PC-3 (cell line): ENCODE data around the gene EBPL. TPM values are rescaled to one million over a fixed set of nuclear protein-coding genes. Genes with fewer than 3 reads are reported as not detected.
A peak's percentile ranks its signal among the peaks of the same experiment; 100 is the strongest.

Experiments
- ATAC-seq: fragments of 200-7000 bp; cut with Tn5 transposase; 2 replicates; pipeline ENCODE4 v1.9.1; 2020; ENCODE audit warnings: mild to moderate bottlenecking, moderate library complexity
- BruUV-seq: library from RNA; stranded (reverse); fragments of 400-500 nt; replicated peaks from 2 replicates; lab custom pipeline; 2021; lab: Mats Ljungman, UMichigan
- CTCF ChIA-PET: fragments of 300-600 bp; sonication (Branson Sonifier 250); formaldehyde crosslinking; loops from one replicate; lab custom pipeline; 2022; ENCODE audit warnings: antibody characterized with exemption; lab: Charles Lee
- POLR2A ChIA-PET: fragments of 300-600 bp; sonication (Branson Sonifier 250); formaldehyde crosslinking; loops from one replicate; lab custom pipeline; 2022; ENCODE audit warnings: antibody characterized with exemption; ENCODE audit not compliant: unreplicated experiment; lab: Charles Lee
- DNase-seq: peaks from one replicate; pipeline ENCODE4 v3.0.0-alpha.2; 2015
- H2AFZ ChIP-seq: fragments of 300-600 bp; sonication (generic); 2 replicates; pipeline ENCODE4 v1.6.0; 2016; ENCODE audit warnings: antibody characterized with exemption, low read length
- H3F3A ChIP-seq: fragments of 300-600 bp; sonication (generic); one replicate; pipeline ENCODE4 v1.6.0; 2017; ENCODE audit warnings: antibody characterized with exemption, low read length, control low read depth, mild to moderate bottlenecking; ENCODE audit not compliant: unreplicated experiment
- H3K27ac ChIP-seq: fragments of 300-600 bp; sonication (generic); 2 replicates; pipeline ENCODE4 v1.5.1; 2016; ENCODE audit warnings: mild to moderate bottlenecking, low read length
- H3K27me3 ChIP-seq: fragments of 300-600 bp; sonication (generic); 2 replicates; pipeline ENCODE4 v1.6.1; 2016; ENCODE audit warnings: low read length, mixed read lengths
- H3K36me3 ChIP-seq: fragments of 300-600 bp; sonication (generic); 2 replicates; pipeline ENCODE4 v1.6.1; 2016; ENCODE audit warnings: low read depth, mixed run types, low read length, mixed read lengths
- H3K4me1 ChIP-seq: fragments of 300-600 bp; sonication (generic); 2 replicates; pipeline ENCODE4 v1.5.1; 2016; ENCODE audit warnings: low read length; ENCODE audit not compliant: insufficient read depth
- H3K4me2 ChIP-seq: fragments of 300-600 bp; sonication (generic); 2 replicates; pipeline ENCODE4 v1.6.0; 2016; ENCODE audit warnings: low read length
- H3K4me3 ChIP-seq: fragments of 300-600 bp; sonication (generic); 2 replicates; pipeline ENCODE4 v1.5.1; 2016; ENCODE audit warnings: mild to moderate bottlenecking, low read length, mixed read lengths
- H3K79me2 ChIP-seq: fragments of 300-600 bp; sonication (generic); 2 replicates; pipeline ENCODE4 v1.6.1; 2017; ENCODE audit warnings: low read length, mixed read lengths
- H3K9ac ChIP-seq: fragments of 300-600 bp; sonication (generic); 2 replicates; pipeline ENCODE4 v1.6.0; 2016; ENCODE audit warnings: mild to moderate bottlenecking, low read length
- H3K9me2 ChIP-seq: fragments of 300-600 bp; sonication (generic); replicated peaks from 2 replicates; pipeline ENCODE4 v1.6.1; 2016; ENCODE audit warnings: mixed run types, low read length, mixed read lengths
- H3K9me3 ChIP-seq: fragments of 300-600 bp; sonication (generic); 2 replicates; pipeline ENCODE4 v1.6.1; 2016; ENCODE audit warnings: low read length, mixed read lengths
- H4K20me1 ChIP-seq: fragments of 300-600 bp; sonication (generic); 2 replicates; pipeline ENCODE4 v1.6.1; 2016; ENCODE audit warnings: low read length, mixed read lengths
- EZH2 ChIP-seq: fragments of 300-600 bp; sonication (generic); IDR thresholded peaks from one replicate; pipeline ENCODE4 v1.6.1; 2017; ENCODE audit warnings: antibody characterized with exemption, mild to moderate bottlenecking, low read length; ENCODE audit not compliant: unreplicated experiment
- EZH2phosphoT487 ChIP-seq: fragments of 300-600 bp; sonication (generic); IDR thresholded peaks from 2 replicates; pipeline ENCODE4 v1.6.1; 2018; ENCODE audit warnings: mild to moderate bottlenecking, antibody characterized with exemption, low read length, borderline replicate concordance
- intact Hi-C: fragments of 100-400 bp; cut with micrococcal nuclease; formaldehyde crosslinking; loops from 2 replicates; pipeline ENCODE4 v1.9.0; 2023
- total RNA-seq: library from RNA; depleted of rRNA; stranded (reverse); fragments of >200 nt; gene quantifications from 2 replicates; pipeline ENCODE4 v1.2.3, GENCODE V29; 2014
- TF ChIP-seq, protein P1 (sequence below): fragments of 300-600 bp; sonication (generic); conservative IDR thresholded peaks from 2 replicates; pipeline ENCODE4 v1.5.1; 2017; ENCODE audit warnings: antibody characterized with exemption, low read depth, mild to moderate bottlenecking, low read length

Gene EBPL
- total RNA-seq, 1 experiment from 2014 or later: 108 TPM

DNA sequence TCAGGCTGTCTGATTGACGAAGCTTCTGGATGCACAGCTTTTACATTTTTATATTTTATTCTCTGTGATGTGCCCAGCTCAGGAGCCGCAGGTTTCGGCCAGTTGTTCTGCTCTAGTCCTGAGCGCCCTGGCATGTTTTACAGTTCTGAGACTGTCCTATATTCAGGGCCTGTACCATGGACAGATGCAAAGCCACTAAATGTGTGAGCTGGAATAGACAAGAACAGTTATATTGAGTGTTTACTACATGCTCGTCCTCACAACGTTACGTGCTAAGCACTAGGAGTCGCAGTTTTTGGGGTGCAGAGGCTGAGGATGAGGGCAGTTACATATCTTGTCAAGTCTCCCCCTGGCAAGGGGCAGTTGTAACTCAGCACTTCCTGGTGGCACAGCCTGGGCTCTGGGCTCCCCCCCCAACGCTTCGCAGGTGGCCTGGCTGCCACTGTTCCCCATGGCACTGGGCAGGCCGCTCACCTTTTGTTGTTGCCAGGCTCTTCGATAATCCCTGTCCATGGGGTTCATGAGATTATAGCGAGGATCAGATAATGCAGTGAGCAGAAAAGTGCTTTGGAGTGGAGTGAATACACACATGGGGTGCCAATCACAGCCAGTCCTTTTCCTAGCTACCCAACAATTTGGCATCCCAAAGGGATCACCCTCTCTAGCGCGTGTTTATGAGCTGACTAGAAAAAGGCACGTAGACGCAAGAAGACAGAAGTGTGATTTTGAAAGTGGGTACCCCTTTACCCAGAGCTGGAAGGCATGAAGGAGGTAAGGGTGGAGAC, 39.5 kb downstream of the EBPL start:
- BruUV-seq: no TSS peak
- H3F3A ChIP-seq: no peaks in the 10 kb centered on the region
- no peak for TF ChIP-seq EZH2
- TF ChIP-seq, protein P1, sequence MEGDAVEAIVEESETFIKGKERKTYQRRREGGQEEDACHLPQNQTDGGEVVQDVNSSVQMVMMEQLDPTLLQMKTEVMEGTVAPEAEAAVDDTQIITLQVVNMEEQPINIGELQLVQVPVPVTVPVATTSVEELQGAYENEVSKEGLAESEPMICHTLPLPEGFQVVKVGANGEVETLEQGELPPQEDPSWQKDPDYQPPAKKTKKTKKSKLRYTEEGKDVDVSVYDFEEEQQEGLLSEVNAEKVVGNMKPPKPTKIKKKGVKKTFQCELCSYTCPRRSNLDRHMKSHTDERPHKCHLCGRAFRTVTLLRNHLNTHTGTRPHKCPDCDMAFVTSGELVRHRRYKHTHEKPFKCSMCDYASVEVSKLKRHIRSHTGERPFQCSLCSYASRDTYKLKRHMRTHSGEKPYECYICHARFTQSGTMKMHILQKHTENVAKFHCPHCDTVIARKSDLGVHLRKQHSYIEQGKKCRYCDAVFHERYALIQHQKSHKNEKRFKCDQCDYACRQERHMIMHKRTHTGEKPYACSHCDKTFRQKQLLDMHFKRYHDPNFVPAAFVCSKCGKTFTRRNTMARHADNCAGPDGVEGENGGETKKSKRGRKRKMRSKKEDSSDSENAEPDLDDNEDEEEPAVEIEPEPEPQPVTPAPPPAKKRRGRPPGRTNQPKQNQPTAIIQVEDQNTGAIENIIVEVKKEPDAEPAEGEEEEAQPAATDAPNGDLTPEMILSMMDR: no peak
- TF ChIP-seq EZH2phosphoT487: no peak
- POLR2A ChIA-PET: no interaction called here
- H3K4me3 ChIP-seq: no peak overlapping the region
- H2AFZ ChIP-seq: no peak overlapping the region
- H3K4me2 ChIP-seq: no peak overlapping the region
- DNase-seq (no peak), ATAC-seq (no peak)
- no peaks in the 10 kb centered on the region for H3K9me2 ChIP-seq
- H3K79me2 ChIP-seq: no peaks in the 10 kb centered on the region
- H3K27me3 ChIP-seq: no peaks in the 10 kb centered on the region
- no peaks in the 10 kb centered on the region for H4K20me1 ChIP-seq
- CTCF ChIA-PET: interaction anchor here (1.0 kb wide), 1 partner anchor 285 kb away, joined by 3 read pairs; the partner anchor contains the start of gene SPRYD7
- H3K9me3 ChIP-seq: no peaks in the 10 kb centered on the region
- intact Hi-C loops: loop anchor here (1.0 to 10.0 kb wide), 3 partner anchors 197 to 1261 kb away; partner anchors contain the start of gene SPRYD7
- no peaks in the 10 kb centered on the region for H3K36me3 ChIP-seq
- H3K9ac ChIP-seq: no peak overlapping the region
- peaks cover 25% of the 10 kb centered on the region for H3K4me1 ChIP-seq
- no peak overlapping the region for H3K27ac ChIP-seq

DNA sequence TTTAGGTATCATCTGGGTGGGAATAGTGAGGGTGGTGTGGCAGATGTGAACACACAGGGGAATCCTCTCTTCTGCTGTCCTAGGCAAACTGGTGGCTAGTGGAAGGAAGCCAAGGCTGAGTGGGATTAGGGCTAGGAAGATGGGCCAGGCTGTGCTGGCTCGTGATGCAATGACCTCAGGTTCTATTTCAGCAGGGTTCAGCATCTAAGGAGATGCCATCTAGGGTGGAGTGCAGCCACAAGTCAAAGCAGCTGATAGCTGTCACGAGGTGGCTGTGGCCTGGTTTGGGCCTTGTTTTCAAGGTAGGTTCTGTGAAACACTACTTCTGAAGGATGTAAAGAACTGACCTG, 41.3 kb downstream of the EBPL start:
- intact Hi-C loops: loop anchor here (5.0 to 10.0 kb wide), 2 partner anchors 285 to 1262 kb away; partner anchors contain the start of gene SPRYD7
- H3K27ac ChIP-seq: peak overlapping the region; percentile 69
- H3K27me3 ChIP-seq: no peaks in the 10 kb centered on the region
- no TSS peak for BruUV-seq
- H3K9me3 ChIP-seq: no peaks in the 10 kb centered on the region
- TF ChIP-seq EZH2 (no peak), EZH2phosphoT487 (no peak)
- TF ChIP-seq, protein P1: no peak
- H4K20me1 ChIP-seq: no peaks in the 10 kb centered on the region
- ATAC-seq: peak; percentile 54
- peak overlapping the region; percentile 42; the same call in 1 of the 2 replicates for H2AFZ ChIP-seq
- 0 out of 2 replicates have a peak overlapping the region, but pooled peaks have one; percentile 15 for H3K4me3 ChIP-seq
- H3K9ac ChIP-seq: no peak overlapping the region
- no peaks in the 10 kb centered on the region for H3F3A ChIP-seq
- H3K9me2 ChIP-seq: no peaks in the 10 kb centered on the region
- ChIA-PET POLR2A (no interaction called here), CTCF (interaction anchor here (0.6 to 0.9 kb wide), 3 partner anchors 142 to 347 kb away, joined by 3 to 10 read pairs (median 4); partner anchors contain the start of genes SPRYD7 and TRIM13)
- DNase-seq: no peak
- no peaks in the 10 kb centered on the region for H3K36me3 ChIP-seq
- H3K4me1 ChIP-seq: peaks cover 25% of the 10 kb centered on the region
- peak overlapping the region; percentile 63 for H3K4me2 ChIP-seq
- no peaks in the 10 kb centered on the region for H3K79me2 ChIP-seq
